DND-41 (cell line): ENCODE data around the gene COPZ1.

Experiments
- ATAC-seq: fragments of 200-7000 bp; cut with Tn5 transposase; 3 replicates; pipeline ENCODE4 v1.9.1; 2021; ENCODE audit warnings: low read depth; ENCODE audit not compliant: insufficient read depth
- DNase-seq: peaks from one replicate; pipeline ENCODE4 v3.0.0-alpha.2; 2020
- H2AFZ ChIP-seq: 2 replicates; pipeline ENCODE4 v1.6.0; 2012; ENCODE audit warnings: low read depth, low read length
- H3K27ac ChIP-seq: 2 replicates; pipeline ENCODE4 v1.5.1; 2012; ENCODE audit warnings: low read length, inconsistent platforms
- H3K27me3 ChIP-seq: fragments of 200-600 bp; sonication (generic); 2 replicates; pipeline ENCODE4 v1.6.0; 2012; ENCODE audit warnings: low read length, mild to moderate bottlenecking, inconsistent platforms; ENCODE audit not compliant: insufficient read depth, poor library complexity
- H3K36me3 ChIP-seq: 2 replicates; pipeline ENCODE4 v1.5.1; 2012; ENCODE audit warnings: low read length, inconsistent platforms; ENCODE audit not compliant: insufficient read depth
- H3K4me1 ChIP-seq: 2 replicates; pipeline ENCODE4 v1.5.1; 2012; ENCODE audit warnings: mild to moderate bottlenecking, low read length; ENCODE audit not compliant: insufficient read depth
- H3K4me2 ChIP-seq: 2 replicates; pipeline ENCODE4 v1.6.0; 2012; ENCODE audit warnings: mild to moderate bottlenecking, moderate library complexity, low read length, inconsistent platforms; ENCODE audit not compliant: insufficient read depth
- H3K4me3 ChIP-seq, 2 experiments: fragments of 200-600 bp in 1 of 2; shearing (Covaris generic) in 1 of 2; 2 replicates each; pipeline ENCODE4 v1.5.1; 2012 to 2016; ENCODE audit warnings: inconsistent platforms in 2 of 2, low read length in 2 of 2, mild to moderate bottlenecking in 2 of 2, low read depth in 1 of 2, moderate library complexity in 1 of 2
- H3K79me2 ChIP-seq: 2 replicates; pipeline ENCODE4 v1.6.0; 2012; ENCODE audit warnings: low read length, inconsistent platforms; ENCODE audit not compliant: insufficient read depth
- H3K9ac ChIP-seq: 2 replicates; pipeline ENCODE4 v1.6.0; 2012; ENCODE audit warnings: low read depth, mild to moderate bottlenecking, inconsistent platforms, low read length, moderate library complexity
- H3K9me3 ChIP-seq: 2 replicates; pipeline ENCODE4 v1.5.1; 2012; ENCODE audit warnings: low read length, moderate library complexity, mild to moderate bottlenecking, inconsistent platforms; ENCODE audit not compliant: insufficient read depth, severe bottlenecking
- H4K20me1 ChIP-seq: 2 replicates; pipeline ENCODE4 v1.6.0; 2012; ENCODE audit warnings: low read length; ENCODE audit not compliant: insufficient read depth
- CTCF ChIP-seq: IDR thresholded peaks from 2 replicates; pipeline ENCODE4 v1.5.1; 2012; ENCODE audit warnings: borderline replicate concordance, low read length, moderate library complexity, mild to moderate bottlenecking; ENCODE audit not compliant: poor library complexity, severe bottlenecking; ENCODE audit errors: extremely low read depth
- EZH2 ChIP-seq: IDR thresholded peaks from 3 replicates; pipeline ENCODE4 v1.6.1; 2012; ENCODE audit warnings: borderline replicate concordance, low read depth, mild to moderate bottlenecking, moderate library complexity, low read length, inconsistent platforms; ENCODE audit not compliant: severe bottlenecking

COPZ1 gene

GRCh38 chr12:54331461-54331860 is 6.5 kb downstream of the COPZ1 start:
- peaks cover 8% of the 10 kb centered on the region for H3K36me3 ChIP-seq
- H3K4me3 ChIP-seq: no peak overlapping the region
- DNase-seq (no peak), ATAC-seq (no peak)
- H3K4me2 ChIP-seq: no peak overlapping the region
- no peak for TF ChIP-seq CTCF
- no peak for TF ChIP-seq EZH2
- H3K27me3 ChIP-seq: no peaks in the 10 kb centered on the region
- H3K9ac ChIP-seq: no peak overlapping the region
- H3K27ac ChIP-seq: no peak overlapping the region
- H3K79me2 ChIP-seq: peaks cover 76% of the 10 kb centered on the region
- no peak overlapping the region for H2AFZ ChIP-seq
- peaks cover 3% of the 10 kb centered on the region for H3K4me1 ChIP-seq
- H3K9me3 ChIP-seq: no peaks in the 10 kb centered on the region
- H4K20me1 ChIP-seq: no peaks in the 10 kb centered on the region

GRCh38 chr12:54333420-54334034 is 8.6 kb downstream of the COPZ1 start:
- Histone ChIP-seq H3K36me3 (peaks cover 8% of the 10 kb centered on the region), H3K9ac (no peak overlapping the region), H3K4me1 (no peaks in the 10 kb centered on the region), H3K27me3 (no peaks in the 10 kb centered on the region), H2AFZ (no peak overlapping the region), H3K9me3 (no peaks in the 10 kb centered on the region), H4K20me1 (no peaks in the 10 kb centered on the region; the same call in 1 of the 2 replicates), H3K4me3 (no peak overlapping the region), H3K27ac (no peak overlapping the region), H3K79me2 (peaks cover 76% of the 10 kb centered on the region), H3K4me2 (no peak overlapping the region)
- no peak for ATAC-seq
- no peak for TF ChIP-seq EZH2
- TF ChIP-seq CTCF: no peak
- DNase-seq: no peak

- no peak overlapping the region for H3K9ac ChIP-seq
- H2AFZ ChIP-seq: no peak overlapping the region
- H4K20me1 ChIP-seq: peaks cover 3% of the 10 kb centered on the region; the same call in 1 of the 2 replicates
- no peaks in the 10 kb centered on the region for H3K9me3 ChIP-seq
- no peak overlapping the region for H3K4me2 ChIP-seq
- DNase-seq (no peak), ATAC-seq (no peak)
- no peaks in the 10 kb centered on the region for H3K4me1 ChIP-seq
- H3K27ac ChIP-seq: no peak overlapping the region
- peaks cover 19% of the 10 kb centered on the region for H3K36me3 ChIP-seq
- TF ChIP-seq CTCF: no peak
- TF ChIP-seq EZH2: no peak
- no peaks in the 10 kb centered on the region for H3K27me3 ChIP-seq
- peaks cover 51% of the 10 kb centered on the region for H3K79me2 ChIP-seq
- no peak overlapping the region for H3K4me3 ChIP-seq
Measured at GRCh38 chr12:54337280-54337842, 12.4 kb downstream of the COPZ1 start.
